Stimulated activated CD8-positive, alpha-beta memory T cell treated with anti-CD3 and anti-CD28 coated beads, Interleukin-12 subunit alpha, Interleukin-12 subunit beta, amount 100 ng/mL, for 1 hour (primary cell): ENCODE measurements around the gene KIF1A.
"Not testable (repeated sequence)": the region's sequence is repeated elsewhere in the genome, so short reads cannot be mapped to it uniquely, and the experiment has no call there.

ENCODE experiments used
- DNase-seq: peaks from one replicate; pipeline ENCODE4 v3.0.0-alpha.2; 2020; ENCODE audit warnings: low read depth

KIF1A gene

DNA sequence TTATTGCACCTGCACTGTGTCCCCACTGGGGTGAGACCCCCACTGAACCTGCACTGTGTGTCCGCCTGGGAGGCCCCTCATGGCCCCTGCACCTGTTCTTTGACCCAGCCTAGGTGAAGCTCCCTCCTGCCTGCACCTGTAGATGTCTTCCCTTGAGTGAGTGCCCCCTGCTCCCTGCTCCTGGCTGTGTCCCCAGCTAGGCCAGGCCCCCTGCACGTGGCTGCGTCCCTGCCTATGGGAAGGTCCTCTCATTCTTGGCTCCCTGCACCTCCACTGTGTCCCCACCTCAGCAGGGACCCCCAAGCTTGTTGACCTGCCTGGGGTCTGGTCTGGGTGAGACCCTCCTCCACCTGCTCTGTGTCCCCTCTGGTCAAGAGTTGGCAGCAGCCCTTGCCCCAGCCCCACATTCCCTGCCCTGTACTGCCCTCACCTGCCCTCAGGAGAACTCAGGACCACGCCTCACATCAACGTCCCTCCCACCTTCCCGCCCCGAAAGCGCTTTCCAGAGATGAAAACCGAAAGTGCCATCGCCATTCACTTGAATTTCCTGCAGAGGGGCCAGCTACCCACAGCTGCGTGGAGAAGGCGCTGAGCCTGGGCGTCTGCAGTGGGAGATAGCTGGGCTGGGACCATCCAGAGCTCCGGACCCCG, 136.6 kb downstream of the KIF1A start:
- DNase-seq, result not testable (repeated sequence)

- not testable (repeated sequence) for DNase-seq
Observed at GRCh38 chr2:240682431-240683224, 137.4 kb downstream of the KIF1A start, which contains the start of gene AQP12B. AQP12B (minus strand) TSS chr2:240682885; CDS start chr2:240682837, 48 bp downstream.

GRCh38 chr2:240680185-240680584, 139.8 kb downstream of the KIF1A start:
- DNase-seq, result not testable (repeated sequence)

- DNase-seq, result not testable (repeated sequence)
Observed at GRCh38 chr2:240678909-240679308, 141.1 kb downstream of the KIF1A start.

DNA sequence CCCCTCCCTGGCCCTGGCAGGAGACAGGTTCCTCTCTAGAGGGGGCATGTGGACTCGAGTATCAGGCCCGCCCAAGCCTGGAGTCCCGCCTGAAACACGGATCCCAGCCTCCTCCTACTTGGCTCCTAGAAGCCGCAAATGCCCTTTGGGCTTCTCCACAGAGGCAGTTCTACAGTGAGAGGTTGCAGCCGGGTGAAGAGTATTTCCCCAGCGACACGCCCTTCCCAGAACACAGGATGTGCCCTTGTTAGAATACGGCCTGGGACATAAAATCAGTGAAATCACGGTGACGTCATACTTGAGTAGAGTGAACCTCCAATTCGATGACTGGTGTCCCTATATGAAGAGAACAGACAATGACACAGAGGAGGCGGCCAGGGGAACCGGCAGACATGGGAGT, 142.0 kb downstream of the KIF1A start:
- not testable (repeated sequence) for DNase-seq

DNA sequence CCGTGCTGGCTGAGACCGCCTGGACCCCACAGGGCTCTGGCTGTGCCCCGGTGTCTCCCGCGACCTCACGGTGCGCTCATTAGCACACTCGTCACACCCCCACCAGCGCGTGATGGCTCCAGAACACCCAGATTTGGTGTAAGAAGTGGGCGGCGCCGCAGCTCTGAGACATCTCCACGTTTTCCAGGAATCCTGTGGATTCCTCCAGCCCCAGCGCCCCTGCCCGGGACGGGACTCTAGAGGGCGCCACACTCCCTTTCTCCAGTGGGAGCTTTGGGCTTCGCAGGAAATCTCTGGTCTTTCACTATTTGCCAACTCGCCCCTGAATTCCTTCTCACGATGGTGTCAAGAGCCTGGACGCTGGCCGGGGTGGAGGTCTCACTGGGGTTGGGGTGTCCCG, 144.7 kb downstream of the KIF1A start:
- DNase-seq, result not testable (repeated sequence)

- not testable (repeated sequence) for DNase-seq
Observed at GRCh38 chr2:240674461-240675184, 145.4 kb downstream of the KIF1A start.

DNA sequence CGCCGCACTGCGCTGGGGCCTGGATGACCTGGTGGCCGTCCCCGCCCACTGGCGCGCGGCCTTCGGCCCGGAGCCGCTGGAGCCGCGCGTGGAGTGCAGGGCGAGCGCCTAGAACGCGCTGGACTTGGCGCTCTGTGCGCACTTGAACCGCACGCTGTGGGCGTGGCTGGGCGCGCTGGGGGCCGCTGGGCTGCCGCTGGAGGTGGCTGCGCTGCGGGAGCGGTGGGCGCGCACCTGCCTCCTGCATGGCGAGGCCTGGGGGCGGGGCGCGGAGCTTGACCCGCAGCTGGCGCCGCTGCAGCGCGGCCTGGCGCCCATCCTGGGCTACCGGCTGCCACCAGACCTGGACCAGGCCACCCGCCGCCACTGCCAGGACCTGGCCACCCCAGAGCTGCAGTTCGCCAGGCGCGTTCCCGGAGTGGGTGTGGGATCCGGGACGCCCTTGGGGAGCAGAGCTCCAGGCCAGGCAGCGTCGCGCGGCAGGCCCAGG, 147.3 kb downstream of the KIF1A start:
- no peak for DNase-seq

DNA sequence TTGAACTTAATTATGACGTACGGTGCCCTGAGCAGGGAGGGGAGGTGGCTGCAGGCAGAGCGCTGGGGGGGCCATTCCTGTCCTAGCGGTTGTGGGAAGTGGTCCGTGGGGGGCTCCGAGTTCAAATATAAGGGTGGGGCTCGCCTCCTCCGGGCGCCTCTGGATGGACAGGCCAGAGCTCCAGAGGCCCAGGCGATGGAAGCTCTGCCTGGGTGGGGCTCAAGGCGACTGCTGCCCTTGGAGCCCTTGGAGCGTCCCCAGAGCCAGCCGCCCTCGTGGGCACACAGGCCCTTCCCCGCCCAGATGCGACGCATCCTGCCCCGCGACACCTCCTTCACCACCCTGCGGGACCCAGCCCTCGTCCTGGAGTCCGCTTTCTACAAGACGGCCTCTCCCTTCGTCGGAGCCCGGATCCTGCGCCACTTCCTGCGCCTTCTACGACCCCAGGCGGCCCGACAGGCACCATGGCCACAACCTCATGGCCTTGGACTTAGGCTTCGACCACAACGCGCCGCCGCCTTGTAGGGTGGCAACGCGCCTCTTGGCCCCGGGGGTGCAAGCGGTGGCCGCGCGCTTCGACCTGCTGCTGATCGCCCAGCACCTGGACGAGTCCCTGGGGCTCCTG, 147.8 kb downstream of the KIF1A start:
- DNase-seq, result no peak

DNA sequence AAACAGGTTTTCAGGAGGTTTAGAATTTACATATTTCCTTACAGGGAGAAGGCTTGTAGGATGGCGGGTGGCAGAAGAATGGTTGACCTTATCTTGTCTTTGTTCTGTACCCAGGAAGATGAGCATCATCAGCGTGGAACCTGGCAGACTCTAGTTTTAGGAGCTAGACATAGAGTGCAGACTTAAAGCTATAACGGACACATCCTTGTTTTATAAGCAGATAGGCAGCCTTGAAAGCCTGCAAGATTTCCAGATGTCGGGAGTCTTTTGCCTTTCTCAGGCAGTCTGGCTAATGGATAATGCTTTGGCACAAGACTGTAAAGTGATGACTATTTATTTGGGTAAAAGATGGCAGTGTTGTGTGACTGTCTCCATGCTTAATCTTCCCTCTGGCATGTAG, 149.1 kb downstream of the KIF1A start:
- DNase-seq, result no peak

DNA sequence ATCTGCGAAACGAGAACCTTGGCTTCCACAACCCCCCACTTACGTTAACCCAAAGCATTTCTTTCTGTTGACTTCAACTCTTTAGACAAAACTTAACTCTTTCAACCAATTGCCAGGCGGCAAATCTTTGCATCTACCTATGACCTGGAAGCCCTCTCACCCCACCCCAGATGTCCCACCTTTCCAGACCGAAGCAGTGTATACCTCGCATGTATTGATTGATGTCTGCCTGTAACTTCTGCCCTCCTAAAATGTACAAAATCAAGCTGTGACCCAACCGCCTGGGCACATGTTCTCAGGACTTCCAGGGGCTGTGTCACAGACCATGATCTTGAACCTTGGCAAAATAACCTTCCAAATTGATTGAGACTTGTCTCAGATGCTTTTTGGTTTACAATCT, 149.6 kb downstream of the KIF1A start:
- no peak for DNase-seq

DNA sequence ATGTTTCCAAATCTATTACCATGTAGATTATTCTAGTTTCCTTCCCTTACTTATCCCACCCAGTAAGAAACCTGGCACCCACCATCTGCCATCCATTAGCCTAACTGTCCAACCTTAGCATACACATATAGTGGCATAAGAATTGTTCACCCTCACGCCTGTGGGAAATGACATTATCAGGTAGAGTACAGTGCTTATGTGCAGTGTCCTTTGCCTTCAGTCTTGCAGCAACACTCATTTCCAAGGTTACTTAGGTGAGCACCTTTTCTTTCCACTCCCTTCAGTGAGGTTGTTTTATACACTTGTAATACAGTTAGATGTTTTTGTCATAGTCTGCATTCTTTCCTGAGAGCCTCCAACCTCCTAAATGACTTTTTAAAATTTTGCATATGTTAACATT, 155.4 kb downstream of the KIF1A start:
- no peak for DNase-seq
